Adrenal gland (tissue), 12 donors: ENCODE data around the gene MUC2. TPM values are rescaled to one million over a fixed set of nuclear protein-coding genes. Genes with fewer than 3 reads are reported as not detected.

ENCODE experiments used
- DNase-seq, 7 donors: peaks; one replicate each; pipeline ENCODE4 v3.0.0-alpha.2; 2019 to 2020
- H3K27ac ChIP-seq, 5 donors: fragments of 200-600 bp; sonication (generic) in 4 of 5; 1 replicate in 3 of 5; 2 replicates in 2 of 5; pipeline versions ENCODE4 v1.5.1 to v1.8.0; 2016 to 2020; ENCODE audit warnings: mild to moderate bottlenecking in 1 of 5
- H3K27me3 ChIP-seq: fragments of 200-600 bp; 2 replicates; pipeline ENCODE4 v1.8.0; 2021
- H3K36me3 ChIP-seq, 2 donors: fragments of 200-600 bp; replicated peaks in 1 of 2; 1 replicate in 1 of 2; 2 replicates in 1 of 2; pipeline versions ENCODE4 v1.5.1 to v1.8.0; 2018 to 2022
- H3K4me1 ChIP-seq, 2 donors: fragments of 200-600 bp; replicated peaks in 1 of 2; 1 replicate in 1 of 2; 2 replicates in 1 of 2; pipeline versions ENCODE4 v1.5.1 to v1.8.0; 2018 to 2021
- H3K4me3 ChIP-seq, 4 donors: fragments of 200-600 bp; sonication (generic) in 3 of 4; one replicate each; pipeline ENCODE4 v1.5.1; 2016 to 2018
- H3K9me3 ChIP-seq, 3 donors: fragments of 200-600 bp; sonication (generic) in 1 of 3; replicated peaks in 1 of 3; 1 replicate in 2 of 3; 2 replicates in 1 of 3; pipeline versions ENCODE4 v1.5.1 to v1.8.0; 2016 to 2021
- POLR2A ChIP-seq, 2 donors: fragments of 450-650 bp; IDR thresholded peaks; one replicate each; pipeline ENCODE4 v1.6.1; 2017; ENCODE audit warnings: antibody characterized with exemption in 2 of 2, mild to moderate bottlenecking in 2 of 2, moderate library complexity in 1 of 2
- WGBS, 4 donors: extraction: QIAGEN DNeasy Blood & Tissue Kit in 2 of 4; methylation state at CpG; one replicate each; pipeline versions ENCODE4 v1.1.5 to v1.1.7; 2013 to 2017; 5-methylcytosine and 5-hydroxymethylcytosine counted together
- intact Hi-C, 2 donors: fragments of 100-400 bp; cut with DNase I; formaldehyde crosslinking; loops; one replicate each; pipeline versions ENCODE4 v1.14.1 to v1.15.0; 2022 to 2023
- polyA plus RNA-seq, 3 donors: library from polyadenylated mRNA; stranded (reverse); fragments of 200-250 nt in 2 of 3; fragments of 350-450 nt in 1 of 3; fragmentation: Illumina TruSeq in 1 of 3; extraction: RNeasy Lipid Tissue Mini Kit (QIAGEN cat#74804) in 1 of 3; gene quantifications; one replicate each; pipeline ENCODE4 v1.2.3, GENCODE V29; 2013 to 2014
- total RNA-seq, 9 donors: library from RNA; depleted of rRNA in 4 of 9; stranded (reverse); fragments of >200 nt in 4 of 9; fragments of 120-200 nt in 1 of 9; fragmentation: NEBNext Ultra II Directional in 1 of 9; extraction: Animal tissue kit (Norgen Biotek cat#: 25700) in 1 of 9; gene quantifications; one replicate each; pipeline versions ENCODE4 v1.1.0 to v1.2.4, GENCODE V29; 2013 to 2023
- TF ChIP-seq, protein P1 (sequence below), 6 experiments: fragments of 450-650 bp in 4 of 6; fragments of 200-600 bp in 2 of 6; sonication (generic) in 1 of 6; IDR thresholded peaks; 1 replicate in 5 of 6; 2 replicates in 1 of 6; pipeline versions ENCODE4 v1.5.1 to v1.8.0; 2016 to 2021; ENCODE audit warnings: antibody characterized with exemption in 6 of 6, mild to moderate bottlenecking in 2 of 6, moderate library complexity in 1 of 6
- donor health status: healthy with polysubstance abuse.
- donor health status: Bipolar disorder and iron deficiency.
- donor health status: DM: yes; HTN: yes; CAD: no.
- donor health status: DM: no; HTN: no; CAD: no.
- donor health status: DM: no; HTN: no; CAD: no.
- donor health status: DM: yes; HTN: yes; CAD: no.

Gene MUC2
- total and polyA plus RNA-seq, 12 donors: under 0.01 to 0.31 (median 0.12) TPM; not detected in 7

DNA sequence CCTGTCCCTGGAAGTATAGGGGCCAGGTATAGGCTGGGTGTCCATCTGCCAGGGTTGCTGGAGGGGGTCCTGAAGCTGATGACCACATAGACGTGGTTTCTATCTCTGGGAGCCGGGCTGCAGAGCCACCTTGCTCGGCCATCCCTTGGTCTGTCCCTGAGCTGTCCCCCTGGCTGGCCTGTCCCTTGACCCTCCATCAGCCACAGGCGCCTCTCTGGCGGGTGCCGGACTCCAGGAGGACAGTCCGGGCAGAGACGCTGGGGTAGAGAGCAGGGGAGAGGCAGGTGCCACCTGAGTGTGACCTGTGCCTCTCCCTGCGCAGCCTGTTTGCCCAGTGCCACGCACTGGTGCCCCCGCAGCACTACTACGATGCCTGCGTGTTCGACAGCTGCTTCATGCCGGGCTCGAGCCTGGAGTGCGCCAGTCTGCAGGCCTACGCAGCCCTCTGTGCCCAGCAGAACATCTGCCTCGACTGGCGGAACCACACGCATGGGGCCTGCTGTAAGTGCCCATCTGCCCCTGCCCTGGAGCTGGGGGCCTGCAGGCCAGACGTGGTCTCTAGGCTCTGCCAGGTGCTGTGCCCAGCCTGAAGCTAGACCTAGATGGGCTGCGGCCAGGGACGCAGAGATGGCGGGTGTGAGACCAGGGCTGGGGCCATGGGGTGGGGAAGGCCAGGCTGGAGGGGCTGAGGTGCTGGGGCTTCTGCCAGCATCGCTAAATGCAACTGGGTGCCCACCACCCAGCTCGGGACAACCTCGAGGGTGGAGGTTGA is 29.9 kb downstream of the MUC2 start:
- intact Hi-C loops: no loop called here
- no peak overlapping the region for H3K4me3 ChIP-seq
- no peak for DNase-seq
- TF ChIP-seq, protein P1, sequence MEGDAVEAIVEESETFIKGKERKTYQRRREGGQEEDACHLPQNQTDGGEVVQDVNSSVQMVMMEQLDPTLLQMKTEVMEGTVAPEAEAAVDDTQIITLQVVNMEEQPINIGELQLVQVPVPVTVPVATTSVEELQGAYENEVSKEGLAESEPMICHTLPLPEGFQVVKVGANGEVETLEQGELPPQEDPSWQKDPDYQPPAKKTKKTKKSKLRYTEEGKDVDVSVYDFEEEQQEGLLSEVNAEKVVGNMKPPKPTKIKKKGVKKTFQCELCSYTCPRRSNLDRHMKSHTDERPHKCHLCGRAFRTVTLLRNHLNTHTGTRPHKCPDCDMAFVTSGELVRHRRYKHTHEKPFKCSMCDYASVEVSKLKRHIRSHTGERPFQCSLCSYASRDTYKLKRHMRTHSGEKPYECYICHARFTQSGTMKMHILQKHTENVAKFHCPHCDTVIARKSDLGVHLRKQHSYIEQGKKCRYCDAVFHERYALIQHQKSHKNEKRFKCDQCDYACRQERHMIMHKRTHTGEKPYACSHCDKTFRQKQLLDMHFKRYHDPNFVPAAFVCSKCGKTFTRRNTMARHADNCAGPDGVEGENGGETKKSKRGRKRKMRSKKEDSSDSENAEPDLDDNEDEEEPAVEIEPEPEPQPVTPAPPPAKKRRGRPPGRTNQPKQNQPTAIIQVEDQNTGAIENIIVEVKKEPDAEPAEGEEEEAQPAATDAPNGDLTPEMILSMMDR (IDR thresholded peaks at IDR 0.05): no peak
- TF ChIP-seq POLR2A (IDR thresholded peaks at IDR 0.05): no peak
- peaks cover 3% of the 10 kb centered on the region for H3K27me3 ChIP-seq
- no peaks in the 10 kb centered on the region for H3K36me3 ChIP-seq
- H3K4me1 ChIP-seq: no peaks in the 10 kb centered on the region
- WGBS, 4 donors: 83 to 90% (median 89%) methylated on average over 2 to 28 of the region's 28 CpGs
- no peak overlapping the region for H3K27ac ChIP-seq
- H3K9me3 ChIP-seq: no peaks in the 10 kb centered on the region

DNA sequence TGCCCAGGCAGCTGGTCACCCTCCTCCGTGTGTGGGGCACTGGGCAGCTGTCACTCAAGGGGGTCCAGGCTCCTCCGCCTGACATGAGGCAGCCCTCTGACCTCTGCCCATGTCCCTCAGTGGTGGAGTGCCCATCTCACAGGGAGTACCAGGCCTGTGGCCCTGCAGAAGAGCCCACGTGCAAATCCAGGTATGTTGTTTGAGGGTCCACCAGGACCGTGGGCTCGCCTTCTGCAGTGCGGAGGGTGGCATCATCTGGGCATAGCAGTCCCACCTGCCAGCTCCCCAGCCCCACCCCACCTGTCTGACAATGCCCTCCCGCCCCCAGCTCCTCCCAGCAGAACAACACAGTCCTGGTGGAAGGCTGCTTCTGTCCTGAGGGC is 30.5 kb downstream of the MUC2 start:
- H3K27ac ChIP-seq: no peak overlapping the region
- no peak overlapping the region for H3K4me3 ChIP-seq
- H3K36me3 ChIP-seq: no peaks in the 10 kb centered on the region
- TF ChIP-seq, protein P1 (IDR thresholded peaks at IDR 0.05): no peak
- no peaks in the 10 kb centered on the region for H3K4me1 ChIP-seq
- H3K27me3 ChIP-seq: peaks cover 3% of the 10 kb centered on the region
- H3K9me3 ChIP-seq: no peaks in the 10 kb centered on the region
- intact Hi-C loops: no loop called here
- WGBS, 4 donors: 82 to 92% (median 89%) methylated on average over 3 to 7 of the region's 7 CpGs
- no peak for DNase-seq

DNA sequence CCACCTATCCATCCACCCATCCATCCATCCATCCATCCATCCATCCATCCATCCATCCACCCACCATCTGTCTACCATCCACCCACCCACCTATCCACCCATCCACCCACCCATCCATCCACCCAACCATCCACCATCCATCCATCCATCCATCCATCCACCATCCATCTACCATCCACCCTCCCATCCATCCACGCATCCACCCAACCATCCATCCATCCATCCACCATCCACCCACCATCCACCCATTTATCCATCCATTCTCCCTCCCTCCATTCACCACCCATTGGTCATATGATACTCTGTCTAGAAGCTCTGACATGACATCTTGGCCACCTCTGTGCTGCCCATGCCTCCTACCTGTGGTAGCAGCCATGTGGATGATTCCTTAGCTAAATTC is 31.7 kb downstream of the MUC2 start:
- Histone ChIP-seq H3K4me1 (no peaks in the 10 kb centered on the region), H3K9me3 (no peaks in the 10 kb centered on the region), H3K27me3 (peaks cover 3% of the 10 kb centered on the region), H3K4me3 (no peak overlapping the region), H3K36me3 (no peaks in the 10 kb centered on the region), H3K27ac (no peak overlapping the region)
- WGBS, 4 donors: 80 to 100% (median 96%) methylated on average over 1 of the region's 1 CpG
- intact Hi-C loops: no loop called here
- no peak for DNase-seq
- TF ChIP-seq, protein P1 (IDR thresholded peaks at IDR 0.05): no peak
- TF ChIP-seq POLR2A (IDR thresholded peaks at IDR 0.05): no peak

DNA sequence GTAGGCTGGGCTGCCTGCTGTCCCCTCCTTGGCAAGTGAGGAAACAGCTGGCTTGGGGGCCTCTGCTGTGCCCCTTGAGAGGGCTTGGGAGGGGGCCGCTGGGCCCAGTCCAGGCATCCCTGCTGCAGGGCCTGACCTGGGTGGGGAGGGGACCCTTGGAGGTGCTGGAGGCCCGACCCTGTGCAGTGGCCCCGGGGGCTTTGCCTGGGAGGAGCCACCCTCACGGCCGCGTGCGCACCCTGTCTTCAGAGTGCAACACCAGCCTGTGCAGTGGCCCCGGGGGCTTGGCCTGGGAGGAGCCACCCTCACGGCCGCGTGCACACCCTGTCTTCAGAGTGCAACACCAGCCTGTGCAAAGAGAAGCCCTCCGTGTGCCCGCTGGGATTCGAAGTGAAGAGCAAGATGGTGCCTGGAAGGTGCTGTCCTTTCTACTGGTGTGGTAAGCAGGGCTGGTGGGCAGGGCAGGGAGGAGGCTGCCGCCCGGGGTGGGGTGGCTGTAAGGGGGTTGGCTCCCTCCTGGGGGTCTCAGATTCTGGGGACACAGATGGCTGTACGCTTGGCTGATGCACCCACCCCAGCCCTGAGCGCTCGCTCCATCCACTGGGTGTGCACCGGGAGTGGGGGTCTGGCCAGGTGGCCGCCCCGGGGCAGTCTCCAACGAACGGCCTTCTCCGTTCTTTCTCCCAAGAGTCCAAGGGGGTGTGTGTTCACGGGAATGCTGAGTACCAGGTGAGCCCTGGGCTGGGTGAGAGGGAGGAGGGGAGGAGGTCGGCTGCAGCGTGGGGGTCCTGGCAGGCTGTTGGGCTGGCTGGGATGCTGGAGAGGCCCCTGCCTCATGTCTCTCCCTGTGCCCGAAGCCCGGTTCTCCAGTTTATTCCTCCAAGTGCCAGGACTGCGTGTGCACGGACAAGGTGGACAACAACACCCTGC is 32.9 kb downstream of the MUC2 start:
- no peaks in the 10 kb centered on the region for H3K4me1 ChIP-seq
- no peak for TF ChIP-seq POLR2A (IDR thresholded peaks at IDR 0.05)
- TF ChIP-seq, protein P1 (IDR thresholded peaks at IDR 0.05): no peak
- no peak overlapping the region for H3K4me3 ChIP-seq
- WGBS, 4 donors: 77 to 84% (median 82%) methylated on average over 6 to 32 of the region's 32 CpGs
- peaks cover 3% of the 10 kb centered on the region for H3K27me3 ChIP-seq
- DNase-seq: no peak
- intact Hi-C loops: no loop called here
- H3K9me3 ChIP-seq: no peaks in the 10 kb centered on the region
- H3K27ac ChIP-seq: no peak overlapping the region
- H3K36me3 ChIP-seq: no peaks in the 10 kb centered on the region
